Ammon's horn (tissue), 1 donor: ENCODE results near the gene APOB.

ENCODE experiments used
- DNase-seq: peaks from one replicate; pipeline ENCODE4 v3.0.0-alpha.2; 2016; ENCODE audit warnings: low spot score

Gene APOB

DNA sequence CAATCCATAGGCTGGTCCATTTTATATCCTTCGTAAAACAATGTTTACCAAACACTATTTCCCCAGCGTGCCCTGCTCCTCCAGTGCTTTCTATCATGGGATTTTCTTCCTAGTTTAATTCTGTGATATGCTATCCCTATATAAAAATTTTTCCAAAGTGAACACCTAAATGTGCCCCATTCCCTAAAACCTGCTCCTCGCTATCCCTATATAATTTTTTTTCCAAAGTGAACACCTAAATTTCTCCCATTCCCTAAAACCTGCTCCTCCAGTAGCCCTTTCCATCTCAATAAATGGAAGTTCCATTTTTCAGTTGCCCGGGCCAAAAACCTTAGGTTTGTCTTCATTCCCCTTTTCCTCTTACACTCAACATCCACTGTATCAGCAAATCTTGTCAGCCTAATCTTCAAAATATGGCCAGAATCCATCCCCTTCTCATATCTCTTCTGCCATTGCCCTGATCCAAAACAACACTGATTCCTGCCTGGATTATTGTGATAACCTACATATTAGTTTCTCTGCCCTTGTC, 26.1 kb downstream of the APOB start:
- no peak for DNase-seq

DNA sequence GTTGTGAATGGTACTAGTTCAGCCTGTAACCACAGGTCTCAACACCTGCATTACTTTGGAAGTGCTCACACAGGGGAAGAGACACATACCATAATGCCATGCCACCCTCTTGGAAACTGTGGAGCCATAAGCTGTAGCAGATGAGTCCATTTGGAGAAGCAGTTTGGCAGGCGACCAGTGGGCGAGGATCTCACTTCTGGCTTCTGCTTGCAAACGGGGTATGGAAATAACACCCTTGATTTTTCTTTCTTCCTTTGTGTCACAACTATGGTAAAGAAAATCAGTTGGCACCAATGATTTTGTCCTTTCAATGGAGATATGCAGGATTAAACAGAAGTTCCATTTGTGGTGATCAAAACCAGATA, 28.6 kb downstream of the APOB start:
- no peak for DNase-seq

DNA sequence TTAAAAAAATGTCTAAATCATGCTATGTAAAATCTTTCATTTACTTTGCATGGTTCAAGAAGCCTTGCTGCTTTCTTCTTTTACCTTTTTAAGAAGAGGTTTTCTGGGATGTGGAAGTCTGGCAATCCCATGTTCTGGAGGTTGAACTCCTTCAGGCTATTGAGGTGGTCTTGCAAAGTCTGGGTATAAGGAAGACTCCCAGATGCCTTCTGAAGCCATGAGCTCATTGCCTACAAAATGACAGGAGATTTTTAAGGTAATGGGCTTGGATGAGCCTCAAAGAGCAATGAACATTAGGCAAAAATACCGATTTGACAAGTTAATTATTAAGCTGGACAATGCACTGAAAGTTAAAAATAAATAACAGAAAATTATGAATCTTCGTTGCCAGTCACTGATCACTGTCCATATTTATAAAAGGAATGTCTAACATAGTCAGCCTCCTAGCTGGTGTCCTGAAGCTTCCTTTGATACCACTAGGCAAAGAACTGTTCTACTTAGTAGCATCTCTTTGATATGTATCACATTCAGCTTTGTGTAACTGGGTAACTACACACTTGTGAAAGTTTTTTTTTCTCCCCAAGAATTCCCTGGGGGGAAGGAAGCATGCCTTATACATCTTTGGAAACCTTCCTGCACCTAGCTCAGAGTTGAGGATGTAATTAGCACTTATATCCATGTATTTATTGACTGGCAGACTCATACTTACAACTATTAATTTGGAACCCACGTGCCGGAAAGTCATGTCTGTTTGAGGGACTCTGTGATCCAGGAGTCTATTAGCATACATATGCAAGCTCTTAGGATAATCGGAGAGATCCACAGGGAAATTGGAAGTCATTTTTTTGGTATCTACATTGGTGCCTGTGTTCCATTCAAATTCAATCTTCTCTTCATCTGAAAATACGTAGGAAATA, 29.3 kb downstream of the APOB start:
- no peak for DNase-seq

DNA sequence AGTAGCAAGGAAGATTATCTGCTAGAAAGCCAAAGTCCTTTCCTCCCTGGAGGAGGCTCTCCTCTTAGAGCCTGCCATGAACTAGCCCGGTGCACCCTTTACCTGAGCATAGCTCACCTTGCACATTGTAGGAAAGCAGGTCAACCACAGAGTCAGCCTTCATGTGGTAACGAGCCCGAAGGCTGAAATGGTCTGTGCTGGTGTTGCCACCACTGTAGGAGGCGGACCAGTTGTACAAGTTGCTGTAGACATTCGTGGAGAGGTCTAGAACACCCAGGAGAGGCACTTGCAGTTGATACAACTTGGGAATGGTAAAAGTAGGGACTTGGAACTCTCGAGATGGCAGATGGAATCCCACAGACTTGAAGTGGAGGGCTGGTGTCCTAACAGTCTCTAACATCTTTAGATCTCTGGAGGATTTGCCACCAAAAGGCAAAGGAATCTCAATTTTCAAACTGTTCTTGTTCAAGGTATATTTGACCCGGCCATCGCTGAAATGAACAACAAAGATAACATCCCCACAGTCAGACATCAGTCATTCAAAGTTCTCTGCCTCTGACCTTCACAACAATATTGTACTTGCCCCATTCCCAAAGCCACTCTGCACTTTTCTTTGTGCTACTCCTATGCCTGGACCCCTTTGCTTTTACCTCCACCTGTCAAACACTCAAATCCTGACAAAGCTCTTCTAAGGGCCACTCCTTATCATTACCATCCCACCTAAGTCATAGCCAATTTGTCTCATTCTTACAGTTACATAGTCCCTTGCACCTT, 30.6 kb downstream of the APOB start:
- no peak for DNase-seq

DNA sequence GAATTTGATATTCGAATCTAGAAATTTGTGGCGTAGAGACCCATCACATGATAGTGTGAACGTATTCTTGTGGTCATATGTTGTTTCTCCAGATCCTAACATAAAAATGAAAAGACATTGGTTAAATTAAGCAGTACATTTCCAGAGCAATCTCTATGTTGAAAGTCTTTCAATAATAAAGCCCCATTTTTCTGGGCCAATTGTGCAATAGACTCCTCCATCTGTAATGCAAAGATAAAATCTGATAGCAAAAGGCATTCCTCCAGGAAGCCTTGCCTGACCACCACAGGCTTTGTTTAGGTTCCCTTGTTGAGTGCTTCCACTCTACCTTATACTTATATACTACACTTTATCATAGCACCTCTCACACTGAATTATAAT, 31.3 kb downstream of the APOB start:
- no peak for DNase-seq

DNA sequence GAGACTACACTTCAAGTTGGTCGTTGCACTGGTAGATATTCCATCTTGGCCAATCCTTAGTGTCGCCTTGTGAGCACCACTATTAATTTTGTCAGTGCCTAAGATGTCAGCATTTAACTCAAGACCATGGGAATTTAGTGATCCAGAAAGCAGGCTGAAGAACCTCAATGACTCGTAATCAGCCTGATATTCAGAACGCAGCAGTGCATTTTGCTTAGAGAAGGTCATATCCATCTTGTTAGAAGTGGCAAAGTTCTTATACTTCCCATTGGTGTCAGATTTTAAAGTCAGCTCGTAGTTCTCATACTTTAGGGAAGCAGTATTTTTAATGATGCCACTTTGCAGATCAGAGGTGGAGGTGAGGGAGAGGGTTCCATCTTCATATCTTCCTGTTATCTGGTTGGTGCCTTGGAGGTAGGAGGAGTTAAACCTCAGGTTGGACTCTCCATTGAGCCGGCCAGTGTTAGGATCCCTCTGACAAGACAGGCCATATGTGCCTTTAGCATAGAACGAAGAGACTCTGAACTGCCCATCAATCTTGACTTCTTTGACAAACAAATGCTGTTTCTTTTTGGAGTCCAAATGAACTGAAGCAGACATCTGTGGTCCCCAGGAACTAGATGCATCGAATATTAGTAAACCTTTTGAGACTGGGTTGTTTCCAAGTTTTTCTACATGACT, 31.9 kb downstream of the APOB start:
- DNase-seq = no peak

DNA sequence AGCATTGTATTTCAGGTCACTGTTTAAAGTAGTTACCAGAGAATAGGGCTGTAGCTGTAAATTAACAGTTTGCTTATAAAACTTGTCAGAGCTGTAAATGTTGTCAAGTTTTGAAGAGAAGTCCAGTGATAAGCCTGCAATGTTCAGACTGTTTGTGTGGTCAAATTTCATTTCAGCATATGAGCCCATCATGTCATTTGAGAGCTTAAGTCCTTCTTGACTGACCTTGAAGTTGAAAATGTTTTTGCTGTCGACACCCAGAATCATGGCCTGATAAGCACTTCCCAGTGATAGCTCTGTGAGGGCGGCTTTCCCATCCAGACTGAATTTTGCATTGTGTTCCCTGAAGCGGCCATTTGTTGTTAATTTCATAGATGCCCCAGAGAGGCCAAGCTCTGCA, 32.4 kb downstream of the APOB start:
- no peak for DNase-seq

DNA sequence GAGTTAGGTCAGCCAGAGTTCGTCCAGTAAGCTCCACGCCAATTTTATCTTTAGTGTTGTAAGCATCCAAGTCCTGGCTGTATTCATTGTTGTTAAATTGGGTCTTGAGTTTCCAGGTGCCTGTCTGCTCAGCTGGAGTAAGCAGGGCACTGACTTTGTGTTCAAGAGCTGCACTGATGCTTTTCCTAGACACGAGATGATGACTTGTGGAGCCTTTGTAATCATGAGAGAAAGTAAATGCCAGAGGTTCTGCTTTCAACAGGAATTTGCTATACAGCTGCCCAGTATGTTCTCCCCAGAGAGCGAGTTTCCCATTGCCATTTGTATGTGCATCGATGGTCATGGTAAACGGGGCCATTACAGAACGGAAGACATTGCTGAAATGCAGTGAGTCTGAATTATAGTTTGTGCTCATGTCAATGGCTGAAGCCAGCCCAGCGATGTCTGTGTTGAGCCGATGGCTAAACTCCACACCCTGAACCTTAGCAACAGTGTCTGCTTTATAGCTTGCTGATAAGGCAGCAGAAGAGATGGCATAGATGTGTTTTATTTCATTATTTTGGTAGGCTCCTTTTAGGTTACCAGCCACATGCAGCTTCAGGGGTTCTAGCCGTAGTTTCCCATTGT, 32.9 kb downstream of the APOB start:
- DNase-seq = no peak

DNA sequence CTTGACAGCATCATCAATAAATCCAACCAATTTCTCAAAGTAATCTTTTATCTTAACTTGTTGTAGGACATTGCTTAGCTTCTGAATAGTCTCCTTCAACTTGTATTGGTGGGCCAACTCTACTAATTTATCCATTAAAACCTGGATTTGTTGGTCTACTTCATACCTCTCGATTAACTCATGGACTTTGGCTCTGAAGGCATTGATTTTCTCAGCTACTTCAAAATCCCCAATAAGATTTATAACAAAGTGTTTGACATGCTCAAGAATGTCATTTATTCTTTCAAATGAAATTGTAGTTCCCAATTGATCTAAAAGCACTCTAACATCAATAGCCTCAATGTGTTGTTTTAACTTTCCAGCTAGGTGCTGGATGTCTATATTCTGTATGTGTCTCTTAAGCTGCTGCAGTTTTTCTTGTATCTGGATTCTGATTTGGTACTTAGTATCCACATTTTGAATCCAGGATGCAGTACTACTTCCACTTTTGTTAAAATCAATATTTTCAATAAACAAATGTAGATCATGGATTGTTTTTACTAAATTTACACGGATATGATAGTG, 34.1 kb downstream of the APOB start:
- no peak for DNase-seq

DNA sequence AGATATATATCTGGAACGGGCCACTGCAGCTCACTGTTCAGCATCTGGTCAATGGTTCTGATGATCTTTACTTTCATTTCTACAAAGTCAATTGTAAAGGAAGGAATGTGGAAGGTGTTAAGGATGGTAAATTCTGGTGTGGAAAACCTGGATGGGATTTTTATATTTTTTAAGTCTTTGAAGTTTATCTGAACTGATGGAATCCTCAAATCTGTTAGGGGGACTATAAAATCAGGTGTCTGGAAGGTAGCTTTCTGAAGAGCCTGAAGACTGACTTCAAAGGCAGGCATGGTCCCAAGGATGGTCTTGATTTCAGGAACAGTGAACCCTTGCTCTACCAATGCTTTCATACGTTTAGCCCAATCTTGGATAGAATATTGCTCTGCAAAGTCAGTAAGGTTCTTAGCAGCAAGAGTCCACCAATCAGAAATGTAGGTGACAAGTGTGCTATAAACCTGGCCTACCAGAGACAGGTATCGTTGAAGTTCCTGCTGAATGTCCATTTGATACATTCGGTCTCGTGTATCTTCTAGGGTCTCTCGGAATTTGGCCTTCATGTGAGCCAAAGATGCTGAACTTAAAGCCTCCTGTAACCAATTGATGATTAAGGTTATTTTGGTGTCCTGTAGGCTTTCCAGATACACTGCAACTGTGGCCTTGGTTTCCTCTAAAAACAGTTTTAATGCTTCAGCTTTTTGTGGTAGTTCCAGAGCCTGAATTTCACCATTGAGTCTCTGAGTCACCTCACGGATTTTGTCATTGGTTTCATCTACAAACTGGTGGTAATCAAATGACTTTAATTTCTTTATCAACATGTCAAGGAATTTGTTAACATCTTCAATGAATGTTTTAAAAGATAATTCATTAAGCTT, 34.8 kb downstream of the APOB start:
- no peak for DNase-seq

DNA sequence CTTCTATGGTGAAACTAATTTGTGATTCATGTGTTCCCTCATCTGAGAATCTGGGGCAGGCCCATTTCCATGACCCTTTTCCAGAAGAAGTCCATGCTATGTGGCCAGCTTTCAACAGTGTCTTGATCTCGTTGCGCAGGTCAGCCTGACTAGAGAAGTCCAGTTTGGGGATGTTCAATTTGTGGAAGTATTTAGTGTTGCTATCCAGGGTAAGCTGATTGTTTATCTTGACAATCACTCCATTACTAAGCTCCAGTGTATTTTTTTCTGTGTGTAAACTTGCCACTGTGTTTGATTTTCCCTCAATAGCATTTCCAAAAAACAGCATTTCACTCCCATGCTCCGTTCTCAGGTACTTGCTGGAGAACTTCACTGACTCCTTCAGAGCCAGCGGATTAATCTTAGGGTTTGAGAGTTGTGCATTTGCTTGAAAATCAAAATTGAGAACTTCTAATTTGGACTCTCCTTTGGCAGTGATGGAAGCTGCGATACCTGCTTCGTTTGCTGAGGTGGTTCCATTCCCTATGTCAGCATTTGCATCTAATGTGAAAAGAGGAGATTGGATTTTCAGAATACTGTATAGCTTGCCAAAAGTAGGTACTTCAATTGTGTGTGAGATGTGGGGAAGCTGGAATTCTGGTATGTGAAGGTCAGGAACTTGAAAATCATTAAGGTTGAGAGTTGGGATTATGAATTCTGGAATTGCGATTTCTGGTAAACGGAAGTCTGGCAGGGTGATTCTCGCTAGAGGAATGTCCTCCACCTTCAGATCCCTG, 35.7 kb downstream of the APOB start:
- no peak for DNase-seq

DNA sequence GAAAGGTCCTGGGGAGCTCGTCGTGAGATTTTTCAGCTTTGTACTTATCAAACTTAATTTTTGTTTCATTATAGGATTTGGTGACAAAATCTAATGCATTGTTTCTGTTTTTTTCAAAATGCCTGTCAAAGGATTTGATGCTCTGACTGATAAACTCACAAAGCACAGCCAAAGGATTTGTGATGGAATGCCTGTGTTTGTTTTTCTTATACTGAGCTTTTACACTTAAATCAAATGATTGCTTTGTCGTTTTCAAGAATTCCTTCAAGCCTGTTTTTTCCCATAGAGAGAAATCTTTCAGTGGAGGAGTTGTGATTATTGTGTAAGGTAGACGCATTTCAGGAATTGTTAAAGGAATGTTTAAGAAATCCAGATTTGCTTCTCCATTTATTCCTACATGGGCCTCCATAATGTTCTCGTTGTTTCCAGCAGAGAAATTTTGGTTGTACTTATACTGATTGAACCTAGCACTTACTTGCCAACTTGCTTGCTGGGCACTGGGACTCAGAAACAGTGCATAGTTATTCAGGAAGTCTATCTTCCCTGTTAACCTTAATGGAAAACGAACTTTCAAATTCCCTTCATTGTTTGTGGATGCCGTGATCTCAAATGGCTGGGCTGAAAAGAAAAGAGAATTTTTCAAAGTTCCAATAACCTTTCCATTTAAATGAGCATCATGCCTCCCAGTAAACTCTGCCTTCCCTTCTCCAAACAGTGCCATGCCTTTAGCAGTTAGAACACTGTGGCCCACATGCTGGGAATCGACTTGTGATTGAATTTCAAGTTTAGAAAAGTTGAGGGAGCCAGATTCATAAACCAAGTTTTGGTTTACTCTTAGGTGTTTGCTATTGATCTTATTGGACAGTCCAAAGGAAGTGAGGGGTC, 36.5 kb downstream of the APOB start:
- no peak for DNase-seq

DNA sequence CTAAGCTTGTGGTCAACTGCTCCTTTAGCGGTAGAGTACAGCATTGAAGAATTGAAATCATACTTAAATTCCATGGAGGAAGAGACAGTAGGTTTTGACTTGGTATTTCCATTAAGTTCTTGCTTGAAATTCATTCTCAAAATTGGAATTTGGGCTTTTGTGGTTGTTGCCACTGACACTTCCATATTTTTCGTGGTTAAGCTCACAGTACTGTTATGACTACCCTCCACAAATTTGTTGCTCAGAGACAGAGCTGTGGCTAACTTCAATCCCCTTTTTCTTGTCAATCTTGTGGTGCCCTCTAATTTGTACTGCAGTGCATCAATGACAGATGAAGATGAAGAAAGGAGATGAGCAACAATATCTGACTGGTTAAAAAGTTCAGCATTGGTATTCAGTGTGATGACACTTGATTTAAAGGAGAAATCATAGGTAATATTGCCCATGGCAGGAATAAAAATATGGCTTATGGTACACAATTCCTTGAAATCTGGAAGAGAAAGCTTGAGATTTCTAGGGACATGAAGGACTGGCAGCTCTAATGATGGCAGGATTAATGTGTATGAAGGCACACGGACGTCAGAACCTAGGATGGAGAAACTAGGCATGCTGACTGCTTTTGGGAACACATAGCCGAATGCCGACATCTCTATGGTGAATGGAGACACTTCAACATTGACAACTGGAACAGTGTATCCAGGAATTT, 37.3 kb downstream of the APOB start:
- DNase-seq = no peak

DNA sequence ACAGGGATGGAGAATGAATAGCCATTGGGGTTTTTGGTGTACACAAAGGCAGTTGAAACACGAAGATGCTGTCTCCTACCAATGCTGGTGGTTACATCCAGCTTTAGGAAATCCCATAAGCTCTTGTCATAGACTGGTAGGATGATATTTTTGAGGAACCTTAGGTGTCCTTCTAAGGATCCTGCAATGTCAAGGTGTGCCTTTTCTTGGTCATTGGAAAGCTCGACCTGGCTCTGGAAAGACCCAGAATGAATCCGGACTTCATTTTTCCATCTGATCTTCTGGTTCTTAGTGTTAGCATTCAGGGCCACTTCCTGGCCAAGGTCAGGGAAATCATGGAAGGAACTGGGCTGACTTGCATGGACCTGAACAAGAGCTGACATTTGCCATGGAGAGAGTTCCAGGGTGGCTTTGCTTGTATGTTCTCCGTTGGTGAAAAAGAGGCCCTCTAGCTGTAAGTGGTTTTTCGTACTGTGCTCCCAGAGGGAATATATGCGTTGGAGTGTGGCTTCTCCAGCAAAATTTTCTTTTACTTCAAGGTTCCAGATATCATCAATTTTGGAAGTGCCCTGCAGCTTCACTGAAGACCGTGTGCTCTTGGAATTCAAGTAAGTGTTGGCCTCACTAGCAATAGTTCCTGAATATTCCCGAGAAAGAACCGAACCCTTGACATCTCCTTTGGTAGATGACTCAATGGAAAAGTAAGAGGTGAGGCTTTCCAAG, 38.0 kb downstream of the APOB start:
- no peak for DNase-seq

DNA sequence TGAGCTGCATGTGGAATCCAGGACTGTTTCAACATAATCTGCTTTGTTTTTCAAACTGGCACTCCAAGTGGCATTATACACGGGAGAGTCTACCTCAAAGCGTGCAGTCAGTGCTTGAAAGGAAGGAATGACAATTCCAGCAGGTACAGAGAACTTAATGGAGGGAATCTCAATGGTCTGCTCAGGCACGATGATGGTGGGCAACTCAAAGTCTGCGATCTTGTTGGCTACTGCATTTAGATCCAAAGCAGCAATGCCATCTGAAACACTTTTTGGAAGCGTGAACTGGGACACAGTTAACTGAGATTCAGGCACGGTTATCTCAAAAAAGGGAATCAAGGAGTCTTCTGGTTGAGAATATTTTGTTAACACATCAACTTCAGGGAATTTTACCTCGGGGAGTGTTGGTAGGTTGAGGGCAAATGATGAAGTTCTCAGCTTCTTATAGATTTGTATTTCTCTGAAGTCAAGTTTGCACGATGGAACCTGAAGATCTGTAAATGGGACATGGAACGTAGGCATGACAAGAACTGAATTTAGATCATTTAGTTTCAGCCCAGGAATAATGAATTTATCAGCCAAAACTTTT, 38.7 kb downstream of the APOB start:
- DNase-seq = no peak

DNA sequence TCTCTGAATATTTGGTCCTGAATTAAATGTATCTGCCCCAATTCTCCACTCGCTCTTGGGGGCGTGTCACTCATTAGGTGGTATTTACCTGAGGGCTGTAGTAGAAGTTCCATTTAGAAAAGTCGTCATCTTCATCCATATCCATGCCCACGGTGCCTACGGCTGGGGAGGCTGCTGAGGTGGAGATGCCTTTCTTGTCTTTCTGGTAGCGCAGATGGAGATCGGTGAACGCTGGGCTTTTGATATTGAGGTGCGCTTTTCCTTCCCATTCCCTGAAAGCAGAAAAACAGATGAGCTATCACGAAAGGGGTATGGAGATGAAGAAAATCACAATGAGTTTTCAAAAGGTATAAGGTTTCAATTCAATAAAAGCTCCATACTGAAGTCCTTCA, 39.7 kb downstream of the APOB start:
- no peak for DNase-seq

DNA sequence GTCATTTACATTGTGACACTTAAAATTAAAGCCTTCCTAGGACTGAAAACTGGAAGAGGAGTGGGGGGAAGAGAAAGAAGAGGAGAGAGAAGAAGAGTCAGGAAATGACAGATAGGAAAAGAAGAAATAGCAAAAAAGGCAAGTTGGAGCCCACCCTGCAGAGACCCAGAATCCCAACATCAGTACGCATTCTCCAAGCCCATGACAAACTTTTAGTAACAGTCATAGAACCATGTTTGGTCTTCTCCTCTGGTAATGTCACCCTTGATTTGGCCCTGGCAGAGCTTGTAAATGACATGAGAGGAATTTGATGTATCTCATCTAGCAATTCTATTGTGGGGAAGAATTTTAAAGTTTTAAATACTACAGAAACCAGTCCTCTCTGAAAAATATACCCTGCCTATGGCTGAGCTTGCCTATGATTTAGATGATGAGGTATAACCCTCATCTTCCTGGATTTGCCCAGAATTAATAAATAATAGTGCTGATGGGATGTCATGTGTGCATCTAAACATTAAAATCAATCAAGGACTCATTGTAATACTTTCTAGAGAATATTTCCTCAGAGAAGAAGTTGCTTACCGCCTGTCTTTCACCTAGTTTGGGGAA, 40.2 kb downstream of the APOB start:
- DNase-seq = no peak
